Measurements from ENCODE around the gene EHMT1. TPM values are rescaled to one million over a fixed set of nuclear protein-coding genes. Genes with fewer than 3 reads are reported as not detected.

Gene EHMT1
- total and polyA plus RNA-seq, 9 of the 15 experiments (the other 6 are each of a cell fraction or from before 2014, with no cell fraction given) = 2.2 to 76.0 (median 36.4) TPM

DNA sequence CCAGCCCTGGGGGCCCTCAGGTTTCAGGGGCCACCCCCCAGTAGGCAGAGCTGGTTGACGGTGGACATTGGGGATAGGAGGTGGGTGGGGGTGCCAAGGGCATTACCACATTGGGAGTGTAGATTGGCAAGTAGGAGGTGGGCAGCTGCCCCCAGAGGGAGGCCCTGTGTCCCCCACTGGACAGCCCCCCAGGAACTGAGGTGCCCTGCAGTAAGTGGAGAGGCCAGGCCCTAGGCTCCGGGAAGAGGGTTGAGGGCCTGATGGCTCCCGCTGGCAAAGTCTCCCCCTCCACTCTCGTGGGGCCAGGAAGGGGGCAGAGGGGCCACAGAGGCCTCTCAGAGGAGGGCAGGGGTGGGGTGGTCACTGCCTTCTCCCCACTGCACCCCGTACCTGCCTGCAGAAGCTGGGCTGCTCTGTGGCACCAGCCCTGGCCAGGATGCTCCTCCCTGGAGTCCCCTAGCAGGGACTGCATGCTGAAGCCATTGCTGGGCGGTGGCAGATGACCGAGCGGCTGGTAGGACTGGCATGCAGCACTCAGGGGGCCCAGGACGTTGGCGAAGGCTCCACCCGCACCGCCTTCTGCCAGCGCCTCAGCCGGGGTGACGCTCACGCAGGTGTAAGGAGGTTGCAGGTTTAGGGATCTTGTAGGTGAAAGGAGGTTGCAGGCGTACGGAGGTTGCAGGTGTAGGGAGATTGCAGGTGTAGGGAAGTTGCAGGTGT is 169.1 kb downstream of the EHMT1 start:
- ATAC-seq = no peak
- intact Hi-C loops (cut with micrococcal nuclease) (no loop called here), in situ Hi-C loops (cut with MboI) (no loop called here)
- CTCF ChIA-PET (ENCODE audit: low intra/inter-chr PET ratio) = no interaction called here
- Histone ChIP-seq H3K4me3 (no peak overlapping the region), H3K79me2 (ENCODE audit: control insufficient read depth, insufficient read depth, low read length) (no peaks in the 10 kb centered on the region), H3K9ac (ENCODE audit: insufficient read depth in 1 of 2, low read depth in 2 of 2, low read length in 2 of 2) (no peak overlapping the region), H3K4me1 (replicated peaks in 1 of 2; ENCODE audit: control insufficient read depth in 2 of 2, insufficient read depth in 2 of 2, low read length in 2 of 2) (no peaks in the 10 kb centered on the region), H3K27ac (ENCODE audit: extremely low read depth, low read depth, low read length) (no peak overlapping the region), H3K9me3 (replicated peaks; ENCODE audit: control insufficient read depth, insufficient read depth, low read depth, low read length) (no peaks in the 10 kb centered on the region), H3K4me2 (ENCODE audit: insufficient read depth, low read length) (no peak overlapping the region), H3K9me1 (ENCODE audit: control insufficient read depth, insufficient read depth, low read length) (no peaks in the 10 kb centered on the region), H3K27me3 (ENCODE audit: control insufficient read depth in 2 of 2, insufficient read depth in 2 of 2, low read length in 2 of 2) (no peaks in the 10 kb centered on the region), H2AFZ (ENCODE audit: low read depth, low read length) (no peak overlapping the region), H4K20me1 (replicated peaks; ENCODE audit: control insufficient read depth, insufficient read depth, low read length) (no peaks in the 10 kb centered on the region), H3K36me3 (ENCODE audit: control insufficient read depth, insufficient read depth, low read length) (peaks cover 69% of the 10 kb centered on the region; the same call in 2 of the 3 replicates)
- FAIRE-seq = no peak
- no peak for DNase-seq (ENCODE audit: extremely low read depth in 1 of 4, low spot score in 3 of 4)
- 92% methylated on average over 16 of the region's 18 CpGs for WGBS (ENCODE audit: insufficient coverage, low coverage, missing lambda C conversion rate)
- POLR2A ChIA-PET = interaction anchor here (0.6 kb wide), 1 partner anchor 37 kb away, joined by 3 read pairs; no protein-coding TSS in a partner anchor
- no TSS peak for BruUV-seq (replicated peaks)
- TF ChIP-seq ZNF134 (CRISPR knock-in tag; conservative IDR thresholded peaks at IDR 0.05) = no peak
- no peak for TF ChIP-seq RBM17 (IDR thresholded peaks at IDR 0.05; ENCODE audit: borderline replicate concordance, low read depth, low read length)
- TF ChIP-seq ZBTB8A (IDR thresholded peaks at IDR 0.05; ENCODE audit: partially characterized antibody) = no peak
- TF ChIP-seq ZNF644 (tag; IDR thresholded peaks at IDR 0.05; ENCODE audit: low read depth) = no peak
- TF ChIP-seq, protein P1, sequence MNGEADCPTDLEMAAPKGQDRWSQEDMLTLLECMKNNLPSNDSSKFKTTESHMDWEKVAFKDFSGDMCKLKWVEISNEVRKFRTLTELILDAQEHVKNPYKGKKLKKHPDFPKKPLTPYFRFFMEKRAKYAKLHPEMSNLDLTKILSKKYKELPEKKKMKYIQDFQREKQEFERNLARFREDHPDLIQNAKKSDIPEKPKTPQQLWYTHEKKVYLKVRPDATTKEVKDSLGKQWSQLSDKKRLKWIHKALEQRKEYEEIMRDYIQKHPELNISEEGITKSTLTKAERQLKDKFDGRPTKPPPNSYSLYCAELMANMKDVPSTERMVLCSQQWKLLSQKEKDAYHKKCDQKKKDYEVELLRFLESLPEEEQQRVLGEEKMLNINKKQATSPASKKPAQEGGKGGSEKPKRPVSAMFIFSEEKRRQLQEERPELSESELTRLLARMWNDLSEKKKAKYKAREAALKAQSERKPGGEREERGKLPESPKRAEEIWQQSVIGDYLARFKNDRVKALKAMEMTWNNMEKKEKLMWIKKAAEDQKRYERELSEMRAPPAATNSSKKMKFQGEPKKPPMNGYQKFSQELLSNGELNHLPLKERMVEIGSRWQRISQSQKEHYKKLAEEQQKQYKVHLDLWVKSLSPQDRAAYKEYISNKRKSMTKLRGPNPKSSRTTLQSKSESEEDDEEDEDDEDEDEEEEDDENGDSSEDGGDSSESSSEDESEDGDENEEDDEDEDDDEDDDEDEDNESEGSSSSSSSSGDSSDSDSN (IDR thresholded peaks at IDR 0.05; ENCODE audit: borderline replicate concordance in 1 of 2, low read depth in 2 of 2, low read length in 2 of 2) = no peak
- peak; percentile 7 for TF ChIP-seq RBM22 (IDR thresholded peaks at IDR 0.05; ENCODE audit: low read depth, low read length, poor library complexity, severe bottlenecking)
- no peak for TF ChIP-seq ZNF12 (CRISPR knock-in tag; IDR thresholded peaks at IDR 0.05)
- TF ChIP-seq, protein P2, sequence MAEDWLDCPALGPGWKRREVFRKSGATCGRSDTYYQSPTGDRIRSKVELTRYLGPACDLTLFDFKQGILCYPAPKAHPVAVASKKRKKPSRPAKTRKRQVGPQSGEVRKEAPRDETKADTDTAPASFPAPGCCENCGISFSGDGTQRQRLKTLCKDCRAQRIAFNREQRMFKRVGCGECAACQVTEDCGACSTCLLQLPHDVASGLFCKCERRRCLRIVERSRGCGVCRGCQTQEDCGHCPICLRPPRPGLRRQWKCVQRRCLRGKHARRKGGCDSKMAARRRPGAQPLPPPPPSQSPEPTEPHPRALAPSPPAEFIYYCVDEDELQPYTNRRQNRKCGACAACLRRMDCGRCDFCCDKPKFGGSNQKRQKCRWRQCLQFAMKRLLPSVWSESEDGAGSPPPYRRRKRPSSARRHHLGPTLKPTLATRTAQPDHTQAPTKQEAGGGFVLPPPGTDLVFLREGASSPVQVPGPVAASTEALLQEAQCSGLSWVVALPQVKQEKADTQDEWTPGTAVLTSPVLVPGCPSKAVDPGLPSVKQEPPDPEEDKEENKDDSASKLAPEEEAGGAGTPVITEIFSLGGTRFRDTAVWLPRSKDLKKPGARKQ (CRISPR knock-in tag; IDR thresholded peaks at IDR 0.05) = no peak
- no peak for TF ChIP-seq EWSR1 (IDR thresholded peaks at IDR 0.05; ENCODE audit: borderline replicate concordance, low read depth, partially characterized antibody)
